Measurements from ENCODE around the gene CYB5B.

CYB5B gene

DNA sequence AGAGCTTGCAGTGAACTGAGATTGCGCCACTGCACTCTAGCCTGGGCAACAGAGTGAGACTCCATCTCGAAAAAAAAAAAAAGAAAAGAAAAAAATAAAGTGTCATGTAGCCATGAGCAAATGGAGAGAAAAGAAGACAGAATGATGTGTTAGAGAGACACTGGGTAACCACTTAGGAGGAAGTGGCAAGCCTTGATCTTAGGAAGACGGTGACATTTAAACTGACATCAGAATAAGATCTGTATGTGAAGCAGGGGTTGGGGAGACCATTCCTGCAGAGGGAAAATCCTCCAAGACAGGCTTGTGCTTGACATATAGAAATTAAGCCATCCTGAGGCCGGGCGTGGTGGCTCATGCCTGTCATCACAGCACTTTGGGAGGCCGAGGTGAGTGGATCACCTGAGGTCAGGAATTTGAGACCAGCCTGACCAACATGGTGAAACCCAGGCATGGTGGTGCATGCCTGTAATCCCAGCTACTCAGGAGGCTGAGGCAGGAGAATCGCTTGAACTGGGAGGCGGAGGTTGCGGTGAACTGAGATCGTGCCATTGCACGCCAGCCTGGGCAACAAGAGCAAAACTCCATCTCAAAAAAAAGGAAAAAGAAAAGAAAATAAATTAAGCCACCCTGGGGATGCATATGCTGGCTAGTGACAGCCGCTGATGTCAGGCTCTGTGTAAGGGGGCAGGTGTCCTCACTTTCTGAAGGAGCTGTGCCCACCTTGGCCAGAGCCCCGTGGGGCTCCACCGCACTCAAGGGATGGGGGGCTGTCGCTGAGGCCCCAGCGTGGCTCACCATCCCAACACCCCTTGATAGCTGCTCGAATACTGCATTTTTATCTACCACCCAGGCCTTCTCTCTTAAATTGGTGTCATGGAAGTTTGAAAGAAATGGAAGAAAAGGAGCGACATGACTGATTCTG lies 13.1 kb upstream of the CYB5B start:
- TF ChIP-seq FOXK2 (IDR thresholded peaks at IDR 0.05) (no peak), SUZ12 (IDR thresholded peaks at IDR 0.05) (no peak), FOXA1 (IDR thresholded peaks at IDR 0.05) (no peak), HDGF (IDR thresholded peaks at IDR 0.05; ENCODE audit: borderline replicate concordance) (no peak), CTBP1 (IDR thresholded peaks at IDR 0.05; ENCODE audit: borderline replicate concordance) (no peak), ELF4 (IDR thresholded peaks at IDR 0.05) (no peak), L3MBTL2 (conservative IDR thresholded peaks at IDR 0.05) (no peak), TARDBP (IDR thresholded peaks at IDR 0.05) (no peak), SP1 (IDR thresholded peaks at IDR 0.05) (no peak), BHLHE40 (IDR thresholded peaks at IDR 0.05; ENCODE audit: borderline replicate concordance) (no peak), LEF1 (IDR thresholded peaks at IDR 0.05; ENCODE audit: borderline replicate concordance) (no peak), NFRKB (IDR thresholded peaks at IDR 0.05) (no peak), FOXM1 (IDR thresholded peaks at IDR 0.05; ENCODE audit: borderline replicate concordance) (no peak), ZNF384 (IDR thresholded peaks at IDR 0.05) (no peak), ARNT (IDR thresholded peaks at IDR 0.05) (no peak)
- TF ChIP-seq, protein P1, sequence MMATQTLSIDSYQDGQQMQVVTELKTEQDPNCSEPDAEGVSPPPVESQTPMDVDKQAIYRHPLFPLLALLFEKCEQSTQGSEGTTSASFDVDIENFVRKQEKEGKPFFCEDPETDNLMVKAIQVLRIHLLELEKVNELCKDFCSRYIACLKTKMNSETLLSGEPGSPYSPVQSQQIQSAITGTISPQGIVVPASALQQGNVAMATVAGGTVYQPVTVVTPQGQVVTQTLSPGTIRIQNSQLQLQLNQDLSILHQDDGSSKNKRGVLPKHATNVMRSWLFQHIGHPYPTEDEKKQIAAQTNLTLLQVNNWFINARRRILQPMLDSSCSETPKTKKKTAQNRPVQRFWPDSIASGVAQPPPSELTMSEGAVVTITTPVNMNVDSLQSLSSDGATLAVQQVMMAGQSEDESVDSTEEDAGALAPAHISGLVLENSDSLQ (IDR thresholded peaks at IDR 0.05), result no peak
- no peak for DNase-seq (ENCODE audit: extremely low spot score)
- CTCF ChIA-PET, result no interaction called here
- POLR2A ChIA-PET, result no interaction called here

DNA sequence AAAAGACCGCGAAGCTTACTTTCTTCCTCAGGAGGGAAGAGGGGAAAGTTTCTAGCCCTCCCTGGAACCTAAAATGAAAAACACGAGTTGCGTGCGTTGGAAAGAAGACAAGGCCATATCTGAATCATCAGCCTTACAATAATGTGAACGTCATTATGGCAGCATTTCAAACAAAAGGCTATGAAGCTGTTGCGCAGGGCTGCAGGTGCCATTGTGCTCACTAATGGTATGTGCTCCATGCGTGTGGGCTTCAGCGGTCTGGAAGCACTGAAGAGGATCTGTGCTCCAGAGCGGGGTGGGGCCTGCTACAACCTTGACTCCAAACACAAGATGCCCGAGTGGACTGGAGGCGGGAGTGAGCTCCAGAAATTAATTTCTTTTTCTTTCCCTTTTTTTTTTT lies 12.1 kb upstream of the CYB5B start:
- POLR2A ChIA-PET, result no interaction called here
- DNase-seq (ENCODE audit: extremely low spot score), result no peak
- CTCF ChIA-PET, result interaction anchor here (1.6 kb wide), 1 partner anchor 8 kb away, joined by 4 read pairs; no protein-coding TSS in a partner anchor
- no peak for TF ChIP-seq ZNF384 (IDR thresholded peaks at IDR 0.05)
- no peak for TF ChIP-seq FOXM1 (IDR thresholded peaks at IDR 0.05; ENCODE audit: borderline replicate concordance)
- no peak for TF ChIP-seq L3MBTL2 (conservative IDR thresholded peaks at IDR 0.05)
- no peak for TF ChIP-seq ARNT (IDR thresholded peaks at IDR 0.05)
- TF ChIP-seq NFRKB (IDR thresholded peaks at IDR 0.05), result no peak
- no peak for TF ChIP-seq BHLHE40 (IDR thresholded peaks at IDR 0.05; ENCODE audit: borderline replicate concordance)
- TF ChIP-seq LEF1 (IDR thresholded peaks at IDR 0.05; ENCODE audit: borderline replicate concordance), result no peak
- no peak for TF ChIP-seq TARDBP (IDR thresholded peaks at IDR 0.05)
- no peak for TF ChIP-seq CTBP1 (IDR thresholded peaks at IDR 0.05; ENCODE audit: borderline replicate concordance)
- TF ChIP-seq SP1 (IDR thresholded peaks at IDR 0.05), result no peak
- no peak for TF ChIP-seq ELF4 (IDR thresholded peaks at IDR 0.05)
- TF ChIP-seq SUZ12 (IDR thresholded peaks at IDR 0.05), result no peak
- no peak for TF ChIP-seq HDGF (IDR thresholded peaks at IDR 0.05; ENCODE audit: borderline replicate concordance)
- no peak for TF ChIP-seq FOXK2 (IDR thresholded peaks at IDR 0.05)
- TF ChIP-seq FOXA1 (IDR thresholded peaks at IDR 0.05), result no peak
- TF ChIP-seq, protein P1 (IDR thresholded peaks at IDR 0.05), result no peak

DNA sequence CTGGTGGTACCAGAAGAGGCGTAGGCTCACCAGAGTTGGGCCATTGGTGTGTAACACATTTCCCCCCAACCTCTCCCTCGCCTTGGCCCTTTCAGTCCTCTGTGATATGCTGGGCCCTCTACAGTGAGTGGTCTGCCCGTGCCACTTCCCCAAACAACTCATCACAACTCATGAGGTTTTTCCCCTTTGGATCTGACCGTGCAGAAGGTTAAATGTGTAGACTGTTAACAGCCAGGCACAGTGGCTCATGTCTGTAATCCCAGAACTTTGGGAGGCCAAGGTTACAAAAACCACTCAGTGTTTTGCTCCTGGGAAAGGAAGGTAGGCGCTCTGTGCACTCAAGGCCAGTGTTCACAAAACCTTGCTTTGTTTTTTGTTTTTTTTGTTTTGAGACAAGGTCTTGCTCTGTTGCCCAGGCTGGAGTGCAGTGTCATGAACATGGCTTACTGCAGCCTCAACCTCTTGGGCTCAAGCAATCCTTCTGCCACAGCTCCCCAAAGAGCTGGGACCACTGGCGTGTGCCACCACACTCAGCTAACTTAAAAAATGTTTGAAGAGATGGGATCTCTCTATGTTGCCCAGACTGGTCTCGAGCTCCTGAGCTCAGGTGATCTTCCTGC lies 11.3 kb upstream of the CYB5B start:
- POLR2A ChIA-PET, result no interaction called here

DNA sequence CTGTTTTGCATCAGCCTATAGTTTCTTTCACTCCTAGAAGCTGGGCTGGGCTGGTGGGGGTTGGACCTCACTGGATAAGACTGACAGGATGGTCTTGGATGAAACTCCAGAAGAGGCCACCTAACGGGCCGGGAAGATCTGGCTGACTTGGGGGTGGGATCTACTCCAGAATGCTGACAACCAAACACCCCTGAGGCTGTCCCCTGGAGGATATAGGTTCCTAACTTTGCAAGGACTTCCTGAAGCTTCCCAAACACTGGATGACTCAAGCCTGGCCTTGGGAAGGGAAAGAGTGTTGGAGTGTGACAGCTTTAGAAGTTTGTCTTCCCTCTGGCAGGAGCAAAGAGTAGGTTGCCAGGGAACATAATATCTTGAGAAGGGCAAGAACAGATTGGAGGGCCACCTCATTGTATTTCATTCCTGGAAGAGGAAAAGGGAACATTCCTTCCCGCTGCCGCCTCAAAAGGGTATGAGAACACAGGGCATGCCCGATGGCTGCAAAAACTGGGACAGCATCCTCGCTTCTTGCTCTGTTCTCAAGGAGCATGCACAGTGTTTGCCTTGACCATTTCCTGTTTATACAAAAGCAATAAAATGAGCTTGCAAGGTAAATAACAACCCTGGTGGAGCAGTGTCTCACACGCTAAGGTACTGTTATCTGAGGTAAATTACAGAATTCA lies 6.8 kb upstream of the CYB5B start:
- no peak for DNase-seq (ENCODE audit: extremely low spot score)
- ChIA-PET CTCF (interaction anchor here (0.5 to 0.6 kb wide), 2 partner anchors 157 to 321 kb away, joined by 3 read pairs; no protein-coding TSS in a partner anchor), POLR2A (interaction anchor here (0.8 to 1.4 kb wide), 2 partner anchors 14 to 337 kb away, joined by 3 to 4 read pairs; partner anchors contain the start of gene NOB1)
- TF ChIP-seq L3MBTL2 (conservative IDR thresholded peaks at IDR 0.05) (no peak), CTBP1 (IDR thresholded peaks at IDR 0.05; ENCODE audit: borderline replicate concordance) (no peak)

More for the DNA sequence above, 11.3 kb upstream of the CYB5B start:
- no peak for DNase-seq (ENCODE audit: extremely low spot score)
- TF ChIP-seq FOXM1 (IDR thresholded peaks at IDR 0.05; ENCODE audit: borderline replicate concordance) (no peak), HDGF (IDR thresholded peaks at IDR 0.05; ENCODE audit: borderline replicate concordance) (no peak), ZNF384 (IDR thresholded peaks at IDR 0.05) (no peak), SP1 (IDR thresholded peaks at IDR 0.05) (no peak), LEF1 (IDR thresholded peaks at IDR 0.05; ENCODE audit: borderline replicate concordance) (no peak), SUZ12 (IDR thresholded peaks at IDR 0.05) (no peak), NFRKB (IDR thresholded peaks at IDR 0.05) (no peak), BHLHE40 (IDR thresholded peaks at IDR 0.05; ENCODE audit: borderline replicate concordance) (no peak)
- TF ChIP-seq, protein P1 (IDR thresholded peaks at IDR 0.05), result no peak
- CTCF ChIA-PET, result interaction anchor here (0.8 to 1.6 kb wide), 2 partner anchors 9 to 13 kb away, joined by 3 to 4 read pairs; no protein-coding TSS in a partner anchor

DNA sequence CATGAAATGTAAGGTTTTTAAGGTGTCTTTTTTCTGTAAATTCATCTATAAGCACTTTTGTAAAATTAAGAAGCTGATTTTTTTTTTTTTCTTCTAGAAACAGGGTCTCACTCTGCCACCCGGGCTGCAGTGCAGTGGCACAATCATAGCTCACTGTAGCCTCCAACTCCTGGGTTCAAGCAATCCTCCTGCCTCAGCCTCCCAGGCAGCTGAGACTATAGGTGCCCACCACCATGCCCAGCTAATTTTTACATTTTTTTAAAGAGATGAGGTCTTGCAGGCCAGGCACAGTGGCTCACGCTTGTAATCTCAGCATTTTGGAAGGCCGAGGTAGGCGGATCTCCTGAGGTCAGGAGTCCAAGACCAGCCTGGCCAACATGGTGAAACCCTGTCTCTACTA lies 4.5 kb upstream of the CYB5B start:
- ChIA-PET POLR2A (no interaction called here), CTCF (interaction anchor here (0.6 to 0.9 kb wide), 2 partner anchors 11 to 270 kb away, joined by 3 read pairs; no protein-coding TSS in a partner anchor)
- TF ChIP-seq LEF1 (IDR thresholded peaks at IDR 0.05; ENCODE audit: borderline replicate concordance) (no peak), SP1 (IDR thresholded peaks at IDR 0.05) (no peak), NFRKB (IDR thresholded peaks at IDR 0.05) (no peak), CTBP1 (IDR thresholded peaks at IDR 0.05; ENCODE audit: borderline replicate concordance) (no peak), FOXA1 (IDR thresholded peaks at IDR 0.05) (no peak), L3MBTL2 (conservative IDR thresholded peaks at IDR 0.05) (no peak), TARDBP (IDR thresholded peaks at IDR 0.05) (no peak), FOXM1 (IDR thresholded peaks at IDR 0.05; ENCODE audit: borderline replicate concordance) (no peak), FOXK2 (IDR thresholded peaks at IDR 0.05) (no peak), ARNT (IDR thresholded peaks at IDR 0.05) (no peak), HDGF (IDR thresholded peaks at IDR 0.05; ENCODE audit: borderline replicate concordance) (no peak), BHLHE40 (IDR thresholded peaks at IDR 0.05; ENCODE audit: borderline replicate concordance) (no peak), ELF4 (IDR thresholded peaks at IDR 0.05) (no peak), SUZ12 (IDR thresholded peaks at IDR 0.05) (no peak)
- TF ChIP-seq, protein P1 (IDR thresholded peaks at IDR 0.05), result no peak
- no peak for DNase-seq (ENCODE audit: extremely low spot score)
